HL-60 (cell line): ENCODE data around the gene KREMEN2.

Source experiments
- CTCF ChIP-seq: IDR thresholded peaks from one replicate; pipeline ENCODE4 v1.5.1; 2011; ENCODE audit warnings: low read length, control low read depth, inconsistent platforms; ENCODE audit not compliant: insufficient read depth
- GABPA ChIP-seq: IDR thresholded peaks from 2 replicates; pipeline ENCODE4 v1.6.1; 2012; ENCODE audit warnings: low read depth
- POLR2AphosphoS5 ChIP-seq: IDR thresholded peaks from 2 replicates; pipeline ENCODE4 v1.6.1; 2012; ENCODE audit warnings: low read depth
- REST ChIP-seq: IDR thresholded peaks from 2 replicates; pipeline ENCODE4 v1.6.1; 2012; ENCODE audit warnings: low read depth; ENCODE audit not compliant: insufficient replicate concordance

GRCh38 chr16:2971134-2971984 lies 7.3 kb downstream of the KREMEN2 start:
- TF ChIP-seq CTCF (no peak), POLR2AphosphoS5 (peak; percentile 62), GABPA (no peak), REST (no peak)
